Fibroblast of skin of scalp (primary cell): ENCODE measurements around the gene RAB13.

Experiments used
- DNase-seq: peaks from one replicate; pipeline ENCODE4 v3.0.0-alpha.2; 2013

RAB13 gene

DNA sequence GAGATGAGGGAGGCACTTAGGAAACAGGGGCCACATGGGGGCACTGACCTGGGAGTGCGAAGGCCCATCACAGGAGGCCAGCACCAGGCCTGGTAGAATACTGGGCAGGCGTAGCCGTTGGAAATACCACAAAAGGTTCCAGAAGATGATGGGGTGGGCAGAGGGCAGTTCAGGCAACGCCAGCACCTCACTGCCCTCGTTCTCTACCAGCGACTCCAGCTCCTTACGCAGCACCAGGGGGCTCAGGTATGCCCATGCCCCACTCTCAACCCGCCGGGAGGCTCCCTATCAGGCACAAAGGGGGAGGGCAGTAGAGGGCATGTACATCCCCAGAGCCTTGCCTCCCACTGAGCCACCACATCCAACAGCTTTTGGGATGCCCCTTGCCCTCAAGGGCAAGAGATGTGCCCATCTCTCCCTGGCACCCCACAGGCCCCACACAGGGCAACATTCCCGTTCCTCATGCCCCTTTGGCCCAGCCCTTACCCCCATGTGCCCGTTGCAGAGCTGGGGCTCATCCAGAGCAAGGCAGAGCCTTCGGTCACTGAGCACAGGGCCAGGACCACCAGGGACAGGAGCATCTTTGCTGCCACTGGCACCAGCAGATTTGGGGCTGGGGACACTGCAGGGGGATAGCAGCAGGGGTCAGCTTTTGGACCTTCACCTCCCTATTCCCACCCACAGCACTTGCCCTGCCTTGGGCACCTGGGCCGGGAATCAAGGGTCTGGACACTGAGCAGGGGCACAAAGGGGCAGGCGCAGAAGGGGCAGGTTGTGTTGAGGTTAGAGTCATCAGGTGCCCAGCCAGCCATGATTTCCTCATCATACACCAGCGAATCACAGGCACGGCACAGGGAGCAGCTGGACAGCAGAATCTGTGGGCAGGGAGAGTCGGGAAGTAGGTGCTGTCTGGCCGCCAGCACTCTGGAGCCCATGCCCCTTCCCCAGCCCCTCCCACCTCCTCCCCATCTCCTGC, 53.7 kb downstream of the RAB13 start:
- no peak for DNase-seq
